MM.1S (cell line): Measurements from ENCODE around the gene TSPAN11.

Experiments
- DNase-seq: peaks from one replicate; pipeline ENCODE4 v3.0.0-alpha.2; 2015
- H2AFZ ChIP-seq: fragments of 300-600 bp; sonication (generic); 2 replicates; pipeline ENCODE4 v1.6.0; 2016; ENCODE audit warnings: antibody characterized with exemption, low read length
- H3F3A ChIP-seq: fragments of 300-600 bp; sonication (generic); 2 replicates; pipeline ENCODE4 v1.6.1; 2016; ENCODE audit warnings: mild to moderate bottlenecking, antibody characterized with exemption, low read length, moderate library complexity, mixed read lengths; ENCODE audit not compliant: insufficient read depth
- H3K27ac ChIP-seq: fragments of 300-600 bp; sonication (generic); 2 replicates; pipeline ENCODE4 v1.5.1; 2016; ENCODE audit warnings: mild to moderate bottlenecking, low read length
- H3K27me3 ChIP-seq: fragments of 300-600 bp; sonication (generic); replicated peaks from 2 replicates; pipeline ENCODE4 v1.6.0; 2016; ENCODE audit warnings: low read length; ENCODE audit not compliant: insufficient read depth
- H3K36me3 ChIP-seq: fragments of 300-600 bp; sonication (generic); replicated peaks from 2 replicates; pipeline ENCODE4 v1.6.1; 2016; ENCODE audit warnings: mild to moderate bottlenecking, low read length, mixed read lengths; ENCODE audit not compliant: insufficient read depth
- H3K4me1 ChIP-seq: fragments of 300-600 bp; sonication (generic); 2 replicates; pipeline ENCODE4 v1.6.1; 2016; ENCODE audit warnings: low read length, mixed read lengths
- H3K4me2 ChIP-seq: fragments of 300-600 bp; sonication (generic); 2 replicates; pipeline ENCODE4 v1.6.0; 2016; ENCODE audit warnings: low read depth, low read length
- H3K4me3 ChIP-seq: fragments of 300-600 bp; sonication (generic); 2 replicates; pipeline ENCODE4 v1.5.1; 2016; ENCODE audit warnings: low read length, mixed read lengths
- H3K79me2 ChIP-seq: fragments of 300-600 bp; sonication (generic); 2 replicates; pipeline ENCODE4 v1.6.1; 2016; ENCODE audit warnings: mixed run types, low read length, mixed read lengths
- H3K9ac ChIP-seq: fragments of 300-600 bp; sonication (generic); 2 replicates; pipeline ENCODE4 v1.6.1; 2016; ENCODE audit warnings: low read length, mixed read lengths
- H3K9me2 ChIP-seq: fragments of 300-600 bp; sonication (generic); replicated peaks from 2 replicates; pipeline ENCODE4 v1.6.1; 2016; ENCODE audit warnings: mild to moderate bottlenecking, low read length, mixed read lengths; ENCODE audit not compliant: insufficient read depth
- H3K9me3 ChIP-seq: fragments of 300-600 bp; sonication (generic); replicated peaks from 2 replicates; pipeline ENCODE4 v1.6.1; 2016; ENCODE audit warnings: mild to moderate bottlenecking, low read length, mixed read lengths; ENCODE audit not compliant: insufficient read depth
- H4K20me1 ChIP-seq: fragments of 300-600 bp; sonication (generic); 2 replicates; pipeline ENCODE4 v1.6.1; 2016; ENCODE audit warnings: mild to moderate bottlenecking, low read length, moderate library complexity, mixed read lengths; ENCODE audit not compliant: insufficient read depth
- EZH2 ChIP-seq: fragments of 300-600 bp; sonication (generic); optimal IDR thresholded peaks from 2 replicates; pipeline ENCODE3; 2017; ENCODE audit warnings: low read depth, mild to moderate bottlenecking, antibody characterized with exemption, low read length, mixed read lengths
- EZH2phosphoT487 ChIP-seq: fragments of 300-600 bp; sonication (generic); IDR thresholded peaks from 2 replicates; pipeline ENCODE4 v1.6.1; 2018; ENCODE audit warnings: antibody characterized with exemption, low read length
- TF ChIP-seq, protein P1 (sequence below): fragments of 300-600 bp; sonication (generic); IDR thresholded peaks from 2 replicates; pipeline ENCODE4 v1.5.1; 2016; ENCODE audit warnings: antibody characterized with exemption, low read length, mixed read lengths

Gene TSPAN11, protein sequence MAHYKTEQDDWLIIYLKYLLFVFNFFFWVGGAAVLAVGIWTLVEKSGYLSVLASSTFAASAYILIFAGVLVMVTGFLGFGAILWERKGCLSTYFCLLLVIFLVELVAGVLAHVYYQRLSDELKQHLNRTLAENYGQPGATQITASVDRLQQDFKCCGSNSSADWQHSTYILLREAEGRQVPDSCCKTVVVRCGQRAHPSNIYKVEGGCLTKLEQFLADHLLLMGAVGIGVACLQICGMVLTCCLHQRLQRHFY

DNA sequence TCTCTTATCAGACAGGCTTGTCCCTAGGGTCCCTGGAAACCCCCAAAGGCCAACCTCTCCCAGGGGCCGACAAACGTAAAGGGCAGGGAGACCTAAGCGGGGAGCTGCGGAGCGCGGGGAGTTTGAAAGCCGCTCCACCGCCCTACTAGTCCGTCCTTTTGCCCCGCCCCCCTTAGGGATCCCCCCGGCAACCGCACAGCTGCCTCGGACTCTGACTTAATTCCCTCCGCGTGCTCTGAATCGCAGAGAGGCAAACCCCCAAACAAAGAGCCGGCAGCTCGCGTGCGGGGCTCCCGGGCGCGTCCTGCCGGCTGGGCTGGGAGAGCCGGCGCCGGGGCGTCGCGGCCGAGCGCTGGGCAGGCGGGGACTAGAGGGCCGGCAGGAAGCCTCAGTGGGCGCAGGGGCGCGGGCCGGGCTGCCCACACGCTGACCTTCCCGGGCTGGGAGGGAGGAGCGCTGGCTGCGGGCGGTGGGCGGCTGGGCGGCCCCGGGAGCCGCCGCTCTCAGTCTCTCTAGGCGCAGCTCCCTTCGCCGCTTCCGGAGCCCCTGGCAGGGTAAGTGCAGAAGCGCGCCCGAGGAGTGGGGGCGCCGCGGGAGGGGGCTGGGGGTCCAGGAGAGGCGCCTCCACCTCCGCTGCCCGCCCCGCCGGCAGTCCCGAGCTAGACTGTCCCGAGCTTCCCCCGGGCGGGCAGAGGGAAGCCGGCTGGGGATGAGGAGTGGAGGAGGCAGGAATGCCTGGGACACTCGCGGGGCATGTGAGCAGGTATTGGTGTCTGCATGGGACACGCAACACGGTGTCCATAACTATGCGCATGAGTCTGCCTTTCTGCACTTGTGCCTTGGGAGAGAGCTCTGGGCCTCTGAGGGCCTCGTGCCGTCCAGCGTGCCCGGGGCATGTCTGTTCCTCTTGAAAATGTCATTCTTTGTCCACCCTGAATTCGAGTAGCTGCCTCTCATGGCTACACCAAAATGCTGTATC lies at the start of gene TSPAN11:
Gene TSPAN11 (plus strand): TSS at position 506 of the 979 bp plus-strand sequence. CDS start 27,244 bp downstream, outside the sequence.
- DNase-seq = no peak
- H2AFZ ChIP-seq = no peak within 1 kb of the TSS
- no peaks in the 10 kb centered on the region for H3F3A ChIP-seq
- H3K27ac ChIP-seq = no peak within 1 kb of the TSS
- H3K27me3 ChIP-seq = no peaks in the 10 kb centered on the region
- TF ChIP-seq EZH2 (no peak), EZH2phosphoT487 (no peak)
- TF ChIP-seq, protein P1, sequence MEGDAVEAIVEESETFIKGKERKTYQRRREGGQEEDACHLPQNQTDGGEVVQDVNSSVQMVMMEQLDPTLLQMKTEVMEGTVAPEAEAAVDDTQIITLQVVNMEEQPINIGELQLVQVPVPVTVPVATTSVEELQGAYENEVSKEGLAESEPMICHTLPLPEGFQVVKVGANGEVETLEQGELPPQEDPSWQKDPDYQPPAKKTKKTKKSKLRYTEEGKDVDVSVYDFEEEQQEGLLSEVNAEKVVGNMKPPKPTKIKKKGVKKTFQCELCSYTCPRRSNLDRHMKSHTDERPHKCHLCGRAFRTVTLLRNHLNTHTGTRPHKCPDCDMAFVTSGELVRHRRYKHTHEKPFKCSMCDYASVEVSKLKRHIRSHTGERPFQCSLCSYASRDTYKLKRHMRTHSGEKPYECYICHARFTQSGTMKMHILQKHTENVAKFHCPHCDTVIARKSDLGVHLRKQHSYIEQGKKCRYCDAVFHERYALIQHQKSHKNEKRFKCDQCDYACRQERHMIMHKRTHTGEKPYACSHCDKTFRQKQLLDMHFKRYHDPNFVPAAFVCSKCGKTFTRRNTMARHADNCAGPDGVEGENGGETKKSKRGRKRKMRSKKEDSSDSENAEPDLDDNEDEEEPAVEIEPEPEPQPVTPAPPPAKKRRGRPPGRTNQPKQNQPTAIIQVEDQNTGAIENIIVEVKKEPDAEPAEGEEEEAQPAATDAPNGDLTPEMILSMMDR = no peak
- H3K9me3 ChIP-seq = no peaks in the 10 kb centered on the region
- H3K4me2 ChIP-seq = no peak within 1 kb of the TSS
- H3K9ac ChIP-seq = no peak within 1 kb of the TSS
- H3K79me2 ChIP-seq = no peaks in the 10 kb centered on the region
- no peaks in the 10 kb centered on the region for H3K4me1 ChIP-seq
- no peaks in the 10 kb centered on the region for H3K9me2 ChIP-seq
- no peak within 1 kb of the TSS for H3K4me3 ChIP-seq
- H4K20me1 ChIP-seq = no peaks in the 10 kb centered on the region
- H3K36me3 ChIP-seq = no peaks in the 10 kb centered on the region

DNA sequence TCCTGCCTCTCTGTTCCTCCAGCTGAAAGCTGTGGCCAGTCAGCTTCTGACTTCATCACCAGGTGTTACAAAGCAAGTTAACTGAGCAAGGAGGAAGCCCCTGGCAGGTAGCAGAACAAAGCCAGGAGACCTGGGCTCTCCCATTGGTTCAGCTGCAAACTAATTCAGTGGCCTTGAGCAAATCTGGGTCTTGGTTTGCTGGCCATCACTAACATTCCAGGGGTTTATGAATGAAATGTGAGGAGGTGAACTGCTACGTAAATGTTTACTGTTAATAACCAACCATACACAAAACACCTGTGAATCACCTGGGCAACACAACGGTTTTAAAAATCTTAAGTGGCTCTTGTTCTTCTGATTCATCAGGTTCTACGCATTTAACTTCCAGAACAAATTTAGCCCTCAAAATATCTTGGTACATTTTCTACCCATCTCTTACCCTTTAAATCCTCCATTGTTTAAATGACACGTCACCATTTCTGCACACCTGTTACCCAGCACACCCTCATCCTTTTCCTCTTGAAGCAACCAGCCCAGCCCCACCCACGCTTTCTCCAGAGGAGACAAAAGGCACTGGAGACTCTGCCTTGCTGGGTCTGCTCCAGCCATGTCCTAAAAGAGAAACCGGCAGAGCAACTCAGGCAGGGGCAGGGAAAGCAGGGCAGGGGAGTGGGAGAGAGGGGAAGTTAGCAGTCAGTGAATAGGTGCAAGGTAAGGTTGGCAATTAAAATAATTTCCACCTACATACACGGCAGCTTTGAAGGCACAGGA lies 49.3 kb upstream of the TSPAN11 start:
- Histone ChIP-seq H3K27me3 (no peaks in the 10 kb centered on the region), H3K9me3 (no peaks in the 10 kb centered on the region), H3F3A (no peaks in the 10 kb centered on the region), H3K79me2 (no peaks in the 10 kb centered on the region), H3K9me2 (no peaks in the 10 kb centered on the region), H4K20me1 (no peaks in the 10 kb centered on the region), H3K4me1 (no peaks in the 10 kb centered on the region), H3K9ac (no peak overlapping the region), H3K4me2 (no peak overlapping the region), H3K27ac (no peak overlapping the region), H2AFZ (no peak overlapping the region), H3K36me3 (no peaks in the 10 kb centered on the region), H3K4me3 (no peak overlapping the region)
- no peak for DNase-seq
- TF ChIP-seq EZH2phosphoT487 = no peak
- TF ChIP-seq, protein P1 = no peak
- TF ChIP-seq EZH2 = no peak

DNA sequence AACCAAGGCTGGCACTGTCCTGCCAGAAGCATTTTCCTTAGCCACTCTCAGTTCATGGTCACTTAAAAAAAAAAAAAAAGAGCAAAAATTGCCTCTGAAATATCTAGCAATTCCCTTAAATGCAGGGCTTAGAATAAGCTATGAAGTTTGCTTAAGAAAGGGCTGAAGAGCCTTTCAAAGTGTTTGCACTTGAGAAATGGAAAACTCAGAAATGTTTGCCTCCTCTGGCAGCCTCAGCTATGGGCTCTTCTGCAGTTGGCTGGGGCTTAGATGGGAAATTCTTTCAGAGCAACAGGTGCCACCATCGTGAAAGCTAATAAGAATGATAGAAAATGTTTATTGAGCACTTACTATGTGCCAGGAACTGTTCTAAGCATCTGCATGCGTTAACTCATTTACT lies 48.5 kb upstream of the TSPAN11 start:
- no peaks in the 10 kb centered on the region for H3K9me3 ChIP-seq

More for the DNA sequence above, 48.5 kb upstream of the TSPAN11 start:
- no peak for TF ChIP-seq EZH2phosphoT487
- TF ChIP-seq EZH2 = no peak
- TF ChIP-seq, protein P1 = no peak
- Histone ChIP-seq H3K9me2 (no peaks in the 10 kb centered on the region), H3K4me3 (no peak overlapping the region), H3K9ac (no peak overlapping the region), H3K36me3 (no peaks in the 10 kb centered on the region), H3K79me2 (no peaks in the 10 kb centered on the region), H3F3A (no peaks in the 10 kb centered on the region), H3K4me1 (no peaks in the 10 kb centered on the region), H2AFZ (no peak overlapping the region), H4K20me1 (no peaks in the 10 kb centered on the region), H3K27ac (no peak overlapping the region), H3K4me2 (no peak overlapping the region), H3K27me3 (no peaks in the 10 kb centered on the region)
- no peak for DNase-seq
